KMS-11 (cell line): ENCODE measurements around the gene SRGN.

Experiments
- H2AFZ ChIP-seq: fragments of 200-600 bp; sonication (generic); 2 replicates; pipeline ENCODE4 v1.6.1; 2016; ENCODE audit warnings: antibody characterized with exemption, mixed run types, low read depth
- H3K27ac ChIP-seq: fragments of 200-600 bp; sonication (generic); 2 replicates; pipeline ENCODE4 v1.6.1; 2016; ENCODE audit warnings: mild to moderate bottlenecking, mixed run types
- H3K27me3 ChIP-seq: fragments of 200-600 bp; sonication (generic); 2 replicates; pipeline ENCODE4 v1.6.1; 2017; ENCODE audit warnings: mild to moderate bottlenecking, low read depth, mixed run types, moderate library complexity; ENCODE audit not compliant: insufficient read depth
- H3K36me3 ChIP-seq: fragments of 200-600 bp; sonication (generic); 2 replicates; pipeline ENCODE4 v1.6.1; 2017; ENCODE audit warnings: mild to moderate bottlenecking, mixed run types; ENCODE audit not compliant: insufficient read depth
- H3K4me1 ChIP-seq: fragments of 200-600 bp; sonication (generic); 2 replicates; pipeline ENCODE4 v1.6.1; 2016; ENCODE audit warnings: mild to moderate bottlenecking, low read depth, mixed run types; ENCODE audit not compliant: poor library complexity, severe bottlenecking
- H3K4me2 ChIP-seq: fragments of 200-600 bp; sonication (generic); 2 replicates; pipeline ENCODE4 v1.7.0; 2016; ENCODE audit warnings: mild to moderate bottlenecking, mixed run types
- H3K4me3 ChIP-seq: fragments of 200-600 bp; sonication (generic); IDR thresholded peaks from 2 replicates; pipeline ENCODE4 v1.6.1; 2017; ENCODE audit warnings: low read depth, low read length, mixed read lengths; ENCODE audit not compliant: insufficient read depth
- H3K79me2 ChIP-seq: fragments of 200-600 bp; sonication (generic); 2 replicates; pipeline ENCODE4 v1.6.1; 2016; ENCODE audit warnings: low read depth, mixed run types; ENCODE audit not compliant: insufficient read depth
- H3K9ac ChIP-seq: fragments of 200-600 bp; sonication (generic); 2 replicates; pipeline ENCODE4 v1.6.1; 2016; ENCODE audit warnings: mild to moderate bottlenecking, mixed run types
- H4K20me1 ChIP-seq: fragments of 200-600 bp; sonication (generic); 2 replicates; pipeline ENCODE4 v1.6.1; 2016; ENCODE audit warnings: mild to moderate bottlenecking, mixed run types; ENCODE audit not compliant: insufficient read depth
- CTCF ChIP-seq: fragments of 200-600 bp; sonication (generic); conservative IDR thresholded peaks from 2 replicates; pipeline ENCODE4 v1.6.1; 2017; ENCODE audit warnings: low read depth, mild to moderate bottlenecking, antibody characterized with exemption, low read length, moderate library complexity, mixed read lengths

SRGN gene

GRCh38 chr10:69055241-69055640 is 32.7 kb upstream of the SRGN start:
- Histone ChIP-seq H3K4me1 (no peaks in the 10 kb centered on the region), H2AFZ (no peak overlapping the region), H3K36me3 (no peaks in the 10 kb centered on the region), H3K79me2 (no peaks in the 10 kb centered on the region), H3K27me3 (no peaks in the 10 kb centered on the region), H4K20me1 (no peaks in the 10 kb centered on the region), H3K9ac (no peak overlapping the region), H3K4me2 (no peak overlapping the region), H3K27ac (no peak overlapping the region), H3K4me3 (no peak overlapping the region)
- no peak for TF ChIP-seq CTCF

- TF ChIP-seq CTCF: no peak
- Histone ChIP-seq H3K27me3 (no peaks in the 10 kb centered on the region), H3K9ac (no peak overlapping the region), H3K4me1 (no peaks in the 10 kb centered on the region), H3K4me3 (no peak overlapping the region), H4K20me1 (no peaks in the 10 kb centered on the region), H3K27ac (no peak overlapping the region), H3K4me2 (no peak overlapping the region), H3K79me2 (no peaks in the 10 kb centered on the region), H3K36me3 (no peaks in the 10 kb centered on the region), H2AFZ (no peak overlapping the region)
Measured at GRCh38 chr10:69056129-69056528, 31.8 kb upstream of the SRGN start.

GRCh38 chr10:69056536-69057260 is 31.2 kb upstream of the SRGN start:
- Histone ChIP-seq H4K20me1 (no peaks in the 10 kb centered on the region), H3K4me2 (no peak overlapping the region), H3K27me3 (no peaks in the 10 kb centered on the region), H3K36me3 (no peaks in the 10 kb centered on the region), H2AFZ (no peak overlapping the region), H3K9ac (no peak overlapping the region), H3K4me1 (no peaks in the 10 kb centered on the region), H3K27ac (no peak overlapping the region), H3K79me2 (no peaks in the 10 kb centered on the region), H3K4me3 (no peak overlapping the region)
- TF ChIP-seq CTCF: no peak

GRCh38 chr10:69057261-69057950 is 30.5 kb upstream of the SRGN start:
- Histone ChIP-seq H3K4me1 (no peaks in the 10 kb centered on the region), H3K36me3 (no peaks in the 10 kb centered on the region), H3K9ac (no peak overlapping the region), H4K20me1 (no peaks in the 10 kb centered on the region), H3K27me3 (no peaks in the 10 kb centered on the region), H3K27ac (no peak overlapping the region), H3K4me2 (no peak overlapping the region), H2AFZ (no peak overlapping the region; the same call in 1 of the 2 replicates), H3K79me2 (no peaks in the 10 kb centered on the region), H3K4me3 (no peak overlapping the region)
- no peak for TF ChIP-seq CTCF
